Measurements from ENCODE around the gene FBXO44. TPM values are rescaled to one million over a fixed set of nuclear protein-coding genes. Genes with fewer than 3 reads are reported as not detected.

FBXO44 gene
- polyA plus RNA-seq, 12 donors = 2.9 to 14.0 (median 4.8) TPM; not detected in 1

- no peak for DNase-seq
These were observed 16.6 kb upstream of the FBXO44 start for GRCh38 chr1:11638121-11638520.

- no peak for DNase-seq
These were observed 15.3 kb upstream of the FBXO44 start for GRCh38 chr1:11639372-11639771.

- no peak for DNase-seq
These were observed 14.6 kb upstream of the FBXO44 start for GRCh38 chr1:11640101-11640500.

- DNase-seq = no peak
These were observed 13.7 kb upstream of the FBXO44 start for GRCh38 chr1:11640944-11641343.

GRCh38 chr1:11641776-11642305, 12.8 kb upstream of the FBXO44 start:
- DNase-seq = no peak

GRCh38 chr1:11642418-11643017, 12.2 kb upstream of the FBXO44 start:
- peak; percentile 64 for DNase-seq

- DNase-seq = no peak
These were observed 10.9 kb upstream of the FBXO44 start for GRCh38 chr1:11643782-11644181.

GRCh38 chr1:11645270-11645669, 9.4 kb upstream of the FBXO44 start:
- no peak for DNase-seq

GRCh38 chr1:11645670-11646265, 8.9 kb upstream of the FBXO44 start:
- DNase-seq = peak; percentile 67

- no peak for DNase-seq
These were observed 8.4 kb upstream of the FBXO44 start for GRCh38 chr1:11646317-11646716.

GRCh38 chr1:11647333-11647732, 7.3 kb upstream of the FBXO44 start:
- DNase-seq = no peak

- no peak for DNase-seq
These were observed 6.6 kb upstream of the FBXO44 start for GRCh38 chr1:11648039-11648438.

GRCh38 chr1:11648732-11649158, 5.9 kb upstream of the FBXO44 start:
- DNase-seq = no peak

GRCh38 chr1:11649237-11649623, 5.4 kb upstream of the FBXO44 start:
- DNase-seq = no peak

- no peak for DNase-seq
These were observed 4.9 kb upstream of the FBXO44 start for GRCh38 chr1:11649624-11650330.

GRCh38 chr1:11650331-11650991, 4.2 kb upstream of the FBXO44 start:
- no peak for DNase-seq

GRCh38 chr1:11651017-11651416, 3.7 kb upstream of the FBXO44 start:
- DNase-seq = no peak

- DNase-seq = no peak
These were observed 2.4 kb upstream of the FBXO44 start for GRCh38 chr1:11652203-11652780.

- no peak for DNase-seq
These were observed 1.4 kb upstream of the FBXO44 start for GRCh38 chr1:11653101-11653860.

- DNase-seq = no peak
These were observed 878 bp upstream of the FBXO44 start for GRCh38 chr1:11653861-11654136.

GRCh38 chr1:11654939-11655808, 497 bp downstream of the FBXO44 start:
- no peak for DNase-seq
